ENCODE measurements around the gene SLX9. TPM values are rescaled to one million over a fixed set of nuclear protein-coding genes. Genes with fewer than 3 reads are reported as not detected.

SLX9 gene
- total and polyA plus RNA-seq, 7 experiments from 2014 or later, result 13.2 to 46.4 (median 19.2) TPM

- Histone ChIP-seq H3K4me3 (ENCODE audit: low read length) (no peak overlapping the region), H3K4me1 (ENCODE audit: control insufficient read depth in 2 of 2, insufficient read depth in 2 of 2, low read length in 2 of 2) (no peaks in the 10 kb centered on the region), H3K27ac (ENCODE audit: low read depth, low read length) (no peak overlapping the region), H3K36me3 (ENCODE audit: control insufficient read depth in 2 of 3, insufficient read depth in 3 of 3, low read length in 3 of 3) (no peaks in the 10 kb centered on the region), H3K9me3 (ENCODE audit: control insufficient read depth in 2 of 3, low read length in 3 of 3) (no peaks in the 10 kb centered on the region), H3K27me3 (ENCODE audit: control insufficient read depth in 2 of 2, insufficient read depth in 2 of 2, low read length in 2 of 2) (no peaks in the 10 kb centered on the region)
- ChIA-PET CTCF (interaction anchor here (1.5 kb wide), 1 partner anchor 57 kb away, joined by 5 read pairs; no protein-coding TSS in a partner anchor), POLR2A (interaction anchor here (0.7 kb wide), 1 partner anchor 193 kb away, joined by 3 read pairs; no protein-coding TSS in a partner anchor)
- Mint-ChIP-seq H3K27me3 (peaks cover 0 to 42% (median 6%) of the 10 kb centered on the region in 5 donors), H3K4me3 (no peak overlapping the region), H3K36me3 (peaks cover 0 to 7% (median 0%) of the 10 kb centered on the region in 5 donors), H3K27ac (no peak overlapping the region), H3K4me1 (no peaks in the 10 kb centered on the region), H3K9me3 (peaks cover 0 to 15% (median 6%) of the 10 kb centered on the region in 11 donors)
- intact Hi-C loops (cut with micrococcal nuclease), result no loop called here
- DNase-seq (no peak), ATAC-seq (no peak)
These were observed 66.8 kb downstream of the SLX9 start for GRCh38 chr21:45006536-45007095.

GRCh38 chr21:45009616-45010015 is 69.8 kb downstream of the SLX9 start:
- ChIA-PET POLR2A (no interaction called here), CTCF (interaction anchor here (0.7 to 1.6 kb wide), 2 partner anchors 42 to 128 kb away, joined by 3 to 5 read pairs; no protein-coding TSS in a partner anchor)
- no peak for DNase-seq
- Mint-ChIP-seq H3K4me1 (no peaks in the 10 kb centered on the region), H3K27ac (no peak overlapping the region), H3K36me3 (peaks cover 0 to 7% (median 0%) of the 10 kb centered on the region in 5 donors), H3K9me3 (peaks cover 0 to 15% (median 6%) of the 10 kb centered on the region in 11 donors), H3K27me3 (peaks cover 0 to 43% (median 6%) of the 10 kb centered on the region in 5 donors), H3K4me3 (no peak overlapping the region)
- intact Hi-C loops (cut with micrococcal nuclease), result no loop called here
- H3K4me1 ChIP-seq (ENCODE audit: control insufficient read depth in 2 of 2, insufficient read depth in 2 of 2, low read length in 2 of 2), result no peaks in the 10 kb centered on the region
- no peak overlapping the region for H3K4me3 ChIP-seq (ENCODE audit: low read length)
- H3K9me3 ChIP-seq (ENCODE audit: control insufficient read depth in 2 of 3, low read length in 3 of 3), result no peaks in the 10 kb centered on the region
- no peaks in the 10 kb centered on the region for H3K27me3 ChIP-seq (ENCODE audit: control insufficient read depth in 2 of 2, insufficient read depth in 2 of 2, low read length in 2 of 2)
- no peaks in the 10 kb centered on the region for H3K36me3 ChIP-seq (ENCODE audit: control insufficient read depth in 2 of 3, insufficient read depth in 3 of 3, low read length in 3 of 3)
- no peak overlapping the region for H3K27ac ChIP-seq (ENCODE audit: low read depth, low read length)
- ATAC-seq, result no peak

GRCh38 chr21:45010096-45010495 is 70.3 kb downstream of the SLX9 start:
- H3K9me3 Mint-ChIP-seq, result peaks cover 0 to 15% (median 5%) of the 10 kb centered on the region in 11 donors
- DNase-seq (no peak), ATAC-seq (no peak)
- no peaks in the 10 kb centered on the region for H3K9me3 ChIP-seq (ENCODE audit: control insufficient read depth in 2 of 3, low read length in 3 of 3)
- POLR2A ChIA-PET, result no interaction called here
- H3K27ac ChIP-seq (ENCODE audit: low read depth, low read length), result no peak overlapping the region
- H3K4me3 Mint-ChIP-seq, result no peak overlapping the region
- CTCF ChIA-PET, result interaction anchor here (1.6 kb wide), 1 partner anchor 128 kb away, joined by 5 read pairs; no protein-coding TSS in a partner anchor
- H3K36me3 Mint-ChIP-seq, result peaks cover 0 to 7% (median 0%) of the 10 kb centered on the region in 5 donors
- H3K4me3 ChIP-seq (ENCODE audit: low read length), result no peak overlapping the region
- H3K27ac Mint-ChIP-seq, result no peak overlapping the region
- no peaks in the 10 kb centered on the region for H3K36me3 ChIP-seq (ENCODE audit: control insufficient read depth in 2 of 3, insufficient read depth in 3 of 3, low read length in 3 of 3)
- H3K27me3 Mint-ChIP-seq, result peaks cover 0 to 47% (median 9%) of the 10 kb centered on the region in 5 donors
- H3K4me1 Mint-ChIP-seq, result no peaks in the 10 kb centered on the region
- intact Hi-C loops (cut with micrococcal nuclease), result no loop called here
- no peaks in the 10 kb centered on the region for H3K4me1 ChIP-seq (ENCODE audit: control insufficient read depth in 2 of 2, insufficient read depth in 2 of 2, low read length in 2 of 2)
- H3K27me3 ChIP-seq (ENCODE audit: control insufficient read depth in 2 of 2, insufficient read depth in 2 of 2, low read length in 2 of 2), result no peaks in the 10 kb centered on the region

GRCh38 chr21:45010860-45011259 is 71.0 kb downstream of the SLX9 start:
- Histone ChIP-seq H3K36me3 (ENCODE audit: control insufficient read depth in 2 of 3, insufficient read depth in 3 of 3, low read length in 3 of 3) (no peaks in the 10 kb centered on the region), H3K27ac (ENCODE audit: low read depth, low read length) (no peak overlapping the region), H3K4me3 (ENCODE audit: low read length) (no peak overlapping the region), H3K27me3 (ENCODE audit: control insufficient read depth in 2 of 2, insufficient read depth in 2 of 2, low read length in 2 of 2) (no peaks in the 10 kb centered on the region), H3K9me3 (ENCODE audit: control insufficient read depth in 2 of 3, low read length in 3 of 3) (no peaks in the 10 kb centered on the region), H3K4me1 (ENCODE audit: control insufficient read depth in 2 of 2, insufficient read depth in 2 of 2, low read length in 2 of 2) (no peaks in the 10 kb centered on the region)
- Mint-ChIP-seq H3K27me3 (peaks cover 4 to 47% (median 14%) of the 10 kb centered on the region in 5 donors), H3K9me3 (peaks cover 0 to 12% (median 2%) of the 10 kb centered on the region in 11 donors), H3K4me3 (no peak overlapping the region), H3K27ac (no peak overlapping the region), H3K4me1 (no peaks in the 10 kb centered on the region), H3K36me3 (peaks cover 0 to 4% (median 0%) of the 10 kb centered on the region in 5 donors)
- intact Hi-C loops (cut with micrococcal nuclease), result no loop called here
- DNase-seq (no peak), ATAC-seq (no peak)
- CTCF ChIA-PET, result interaction anchor here (1.6 kb wide), 1 partner anchor 127 kb away, joined by 5 read pairs; no protein-coding TSS in a partner anchor
- POLR2A ChIA-PET, result no interaction called here

- DNase-seq, result no peak
- H3K9me3 ChIP-seq (ENCODE audit: control insufficient read depth in 2 of 3, low read length in 3 of 3), result no peaks in the 10 kb centered on the region
- Mint-ChIP-seq H3K4me1 (no peaks in the 10 kb centered on the region), H3K36me3 (no peaks in the 10 kb centered on the region), H3K27ac (no peak overlapping the region), H3K27me3 (peaks cover 10 to 50% (median 20%) of the 10 kb centered on the region in 5 donors), H3K9me3 (peaks cover 0 to 7% (median 0%) of the 10 kb centered on the region in 11 donors), H3K4me3 (no peak overlapping the region)
- CTCF ChIA-PET, result no interaction called here
- intact Hi-C loops (cut with micrococcal nuclease), result no loop called here
- H3K27ac ChIP-seq (ENCODE audit: low read depth, low read length), result no peak overlapping the region
- H3K27me3 ChIP-seq (ENCODE audit: control insufficient read depth in 2 of 2, insufficient read depth in 2 of 2, low read length in 2 of 2), result no peaks in the 10 kb centered on the region
- ATAC-seq, result no peak
- no peak overlapping the region for H3K4me3 ChIP-seq (ENCODE audit: low read length)
- no peaks in the 10 kb centered on the region for H3K36me3 ChIP-seq (ENCODE audit: control insufficient read depth in 2 of 3, insufficient read depth in 3 of 3, low read length in 3 of 3)
- POLR2A ChIA-PET, result no interaction called here
- no peaks in the 10 kb centered on the region for H3K4me1 ChIP-seq (ENCODE audit: control insufficient read depth in 2 of 2, insufficient read depth in 2 of 2, low read length in 2 of 2)
These were observed 71.6 kb downstream of the SLX9 start for GRCh38 chr21:45011426-45011825.

- Mint-ChIP-seq H3K4me3 (no peak overlapping the region), H3K36me3 (no peaks in the 10 kb centered on the region), H3K27ac (no peak overlapping the region), H3K9me3 (peaks cover 0 to 4% (median 0%) of the 10 kb centered on the region in 11 donors), H3K4me1 (no peaks in the 10 kb centered on the region), H3K27me3 (peaks cover 13 to 55% (median 23%) of the 10 kb centered on the region in 5 donors)
- H3K4me1 ChIP-seq (ENCODE audit: control insufficient read depth in 2 of 2, insufficient read depth in 2 of 2, low read length in 2 of 2), result no peaks in the 10 kb centered on the region
- no peak overlapping the region for H3K27ac ChIP-seq (ENCODE audit: low read depth, low read length)
- H3K4me3 ChIP-seq (ENCODE audit: low read length), result no peak overlapping the region
- no peaks in the 10 kb centered on the region for H3K9me3 ChIP-seq (ENCODE audit: control insufficient read depth in 2 of 3, low read length in 3 of 3)
- intact Hi-C loops (cut with micrococcal nuclease), result no loop called here
- POLR2A ChIA-PET, result no interaction called here
- H3K27me3 ChIP-seq (ENCODE audit: control insufficient read depth in 2 of 2, insufficient read depth in 2 of 2, low read length in 2 of 2), result no peaks in the 10 kb centered on the region
- CTCF ChIA-PET, result no interaction called here
- DNase-seq, result no peak
- no peak for ATAC-seq
- no peaks in the 10 kb centered on the region for H3K36me3 ChIP-seq (ENCODE audit: control insufficient read depth in 2 of 3, insufficient read depth in 3 of 3, low read length in 3 of 3)
These were observed 72.3 kb downstream of the SLX9 start for GRCh38 chr21:45011911-45012661.
